ENCODE results near the gene CEMIP.

Gene CEMIP

GRCh38 chr15:80850941-80851451 is 71.8 kb downstream of the CEMIP start:
- no peak for DNase-seq (ENCODE audit: low read depth in 2 of 2)

GRCh38 chr15:80852676-80853075 is 73.5 kb downstream of the CEMIP start:
- no peak for DNase-seq (ENCODE audit: low read depth in 2 of 2)

- no peak for DNase-seq (ENCODE audit: low read depth in 2 of 2)
Observed at GRCh38 chr15:80854104-80854503, 74.9 kb downstream of the CEMIP start.

GRCh38 chr15:80855206-80855605 is 76.0 kb downstream of the CEMIP start:
- no peak for DNase-seq (ENCODE audit: low read depth in 2 of 2)

GRCh38 chr15:80856400-80856799 is 77.2 kb downstream of the CEMIP start:
- DNase-seq (ENCODE audit: low read depth in 2 of 2): no peak

GRCh38 chr15:80856809-80857377 is 77.7 kb downstream of the CEMIP start:
- DNase-seq (ENCODE audit: low read depth in 2 of 2): no peak

GRCh38 chr15:80861731-80862170 is 82.6 kb downstream of the CEMIP start:
- DNase-seq (ENCODE audit: low read depth in 2 of 2): no peak

- DNase-seq (ENCODE audit: low read depth in 2 of 2): no peak
Observed at GRCh38 chr15:80864666-80865065, 85.5 kb downstream of the CEMIP start.

- DNase-seq (ENCODE audit: low read depth in 2 of 2): no peak
Observed at GRCh38 chr15:80866936-80867335, 87.8 kb downstream of the CEMIP start.

- DNase-seq (ENCODE audit: low read depth in 2 of 2): no peak
Observed at GRCh38 chr15:80870366-80870765, 91.2 kb downstream of the CEMIP start.

GRCh38 chr15:80870893-80871292 is 91.7 kb downstream of the CEMIP start:
- no peak for DNase-seq (ENCODE audit: low read depth in 2 of 2)

- DNase-seq (ENCODE audit: low read depth in 2 of 2): no peak
Observed at GRCh38 chr15:80871858-80872257, 92.7 kb downstream of the CEMIP start.

- DNase-seq (ENCODE audit: low read depth in 2 of 2): no peak
Observed at GRCh38 chr15:80873366-80873952, 94.3 kb downstream of the CEMIP start.

GRCh38 chr15:80875568-80876347 is 96.6 kb downstream of the CEMIP start:
- DNase-seq (ENCODE audit: low read depth in 2 of 2): no peak

- DNase-seq (ENCODE audit: low read depth in 2 of 2): no peak
Observed at GRCh38 chr15:80876348-80876674, 97.1 kb downstream of the CEMIP start.

GRCh38 chr15:80878242-80878866 is 99.2 kb downstream of the CEMIP start:
- no peak for DNase-seq (ENCODE audit: low read depth in 2 of 2)

GRCh38 chr15:80878867-80879250 is 99.7 kb downstream of the CEMIP start:
- DNase-seq (ENCODE audit: low read depth in 2 of 2): no peak

GRCh38 chr15:80880086-80880485 is 100.9 kb downstream of the CEMIP start:
- DNase-seq (ENCODE audit: low read depth in 2 of 2): no peak

- DNase-seq (ENCODE audit: low read depth in 2 of 2): no peak
Observed at GRCh38 chr15:80883641-80884040, 104.5 kb downstream of the CEMIP start.

- DNase-seq (ENCODE audit: low read depth in 2 of 2): no peak
Observed at GRCh38 chr15:80885016-80885579, 105.9 kb downstream of the CEMIP start.

- no peak for DNase-seq (ENCODE audit: low read depth in 2 of 2)
Observed at GRCh38 chr15:80887148-80887547, 108.0 kb downstream of the CEMIP start.

- no peak for DNase-seq (ENCODE audit: low read depth in 2 of 2)
Observed at GRCh38 chr15:80888846-80889245, 109.7 kb downstream of the CEMIP start.
